HCT116 (cell line): ENCODE measurements around the gene CNTN4. TPM values are rescaled to one million over a fixed set of nuclear protein-coding genes. Genes with fewer than 3 reads are reported as not detected.

Source experiments
- ATAC-seq: fragments of 200-7000 bp; cut with Tn5 transposase; 2 replicates; pipeline ENCODE4 v1.9.1; 2020; ENCODE audit warnings: mild to moderate bottlenecking, moderate library complexity
- BruUV-seq: library from RNA; stranded (reverse); fragments of 400-500 nt; replicated peaks from 2 replicates; lab custom pipeline; 2021; lab: Mats Ljungman, UMichigan
- CTCF ChIA-PET: fragments of 300-600 bp; sonication (Branson Sonifier 250); formaldehyde crosslinking; loops from one replicate; lab custom pipeline; 2021; ENCODE audit warnings: antibody characterized with exemption; lab: Charles Lee
- POLR2A ChIA-PET: fragments of 300-600, 350-600 bp; sonication (Branson Sonifier 250); formaldehyde crosslinking; loops from one replicate; lab custom pipeline; 2021; ENCODE audit warnings: antibody characterized with exemption; lab: Charles Lee
- RAD21 ChIA-PET, 2 experiments: fragments of 300-600 bp; sonication (Branson Sonifier 250); formaldehyde crosslinking; loops; one replicate each; lab custom pipeline; 2023; ENCODE audit warnings: low total read pairs in 2 of 2; ENCODE audit not compliant: uncharacterized antibody in 2 of 2, unreplicated experiment in 2 of 2, low non-redundant PET in 1 of 2; lab: Charles Lee
- DNase-seq: peaks from one replicate; pipeline ENCODE4 v3.0.0-alpha.2; 2010; ENCODE audit warnings: low read depth, low spot score
- H2AFZ ChIP-seq: fragments of 200-600 bp; shearing (Covaris generic), sonication (generic); 2 replicates; pipeline ENCODE4 v1.6.1; 2017; ENCODE audit warnings: low read depth, mixed run types, mixed read lengths, antibody characterized with exemption, low read length; ENCODE audit not compliant: poor library complexity, severe bottlenecking
- H3K27ac ChIP-seq: 2 replicates; pipeline ENCODE4 v1.5.1; 2012; ENCODE audit warnings: low read depth, low read length
- H3K27me3 ChIP-seq: fragments of 200-600 bp; sonication (generic); 2 replicates; pipeline ENCODE4 v1.6.1; 2016; ENCODE audit warnings: mixed run types, low read length, mixed read lengths; ENCODE audit not compliant: insufficient read depth
- H3K36me3 ChIP-seq, 2 experiments: fragments of 200-500 bp in 1 of 2; fragments of 200-600 bp in 1 of 2; sonication (Bioruptor generic) in 1 of 2; sonication (generic) in 1 of 2; 2 replicates each; pipeline versions ENCODE4 v1.5.1 to v1.6.1; 2014 to 2016; ENCODE audit warnings: low read length in 2 of 2, inconsistent platforms in 1 of 2, mixed read lengths in 1 of 2, mixed run types in 1 of 2; ENCODE audit not compliant: insufficient read depth in 2 of 2, control insufficient read depth in 1 of 2
- H3K4me1 ChIP-seq, 2 experiments: fragments of 200-600 bp in 1 of 2; sonication (generic) in 1 of 2; 2 replicates each; pipeline versions ENCODE4 v1.5.1 to v1.6.1; 2012 to 2017; ENCODE audit warnings: low read length in 2 of 2, inconsistent platforms in 1 of 2, mild to moderate bottlenecking in 1 of 2, mixed read lengths in 1 of 2, mixed run types in 1 of 2, moderate library complexity in 1 of 2; ENCODE audit not compliant: insufficient read depth in 2 of 2, control insufficient read depth in 1 of 2
- H3K4me2 ChIP-seq: fragments of 200-600 bp; sonication (generic); 2 replicates; pipeline ENCODE4 v1.6.1; 2017; ENCODE audit warnings: mixed run types, low read length, mixed read lengths
- H3K4me3 ChIP-seq, 2 experiments: fragments of 200-600 bp in 1 of 2; sonication (generic) in 1 of 2; replicated peaks in 1 of 2; 2 replicates each; pipeline ENCODE4 v1.5.1; 2011 to 2016; ENCODE audit warnings: low read length in 2 of 2, control low read depth in 1 of 2, low read depth in 1 of 2, mild to moderate bottlenecking in 1 of 2, mixed read lengths in 1 of 2, mixed run types in 1 of 2
- H3K79me2 ChIP-seq: fragments of 200-600 bp; sonication (generic); 2 replicates; pipeline ENCODE4 v1.6.1; 2017; ENCODE audit warnings: mild to moderate bottlenecking, mixed run types, low read length, moderate library complexity, mixed read lengths; ENCODE audit not compliant: insufficient read depth
- H3K9ac ChIP-seq: fragments of 200-600 bp; sonication (generic); 2 replicates; pipeline ENCODE4 v1.6.1; 2016; ENCODE audit warnings: low read length, mixed read lengths
- H3K9me2 ChIP-seq: fragments of 200-600 bp; sonication (generic), shearing (Covaris generic); 2 replicates; pipeline ENCODE4 v1.6.1; 2017; ENCODE audit warnings: mixed run types, mild to moderate bottlenecking, moderate library complexity; ENCODE audit not compliant: insufficient read depth
- H3K9me3 ChIP-seq, 2 experiments: fragments of 200-500 bp in 1 of 2; fragments of 200-600 bp in 1 of 2; sonication (Bioruptor generic) in 1 of 2; sonication (generic) in 1 of 2; 2 replicates each; pipeline ENCODE4 v1.6.1; 2014 to 2017; ENCODE audit warnings: low read length in 2 of 2, mixed read lengths in 2 of 2, inconsistent platforms in 1 of 2, low read depth in 1 of 2, mild to moderate bottlenecking in 1 of 2, mixed run types in 1 of 2, moderate library complexity in 1 of 2; ENCODE audit not compliant: control insufficient read depth in 1 of 2, insufficient read depth in 1 of 2
- H4K20me1 ChIP-seq: fragments of 200-600 bp; sonication (generic), shearing (Covaris generic); 2 replicates; pipeline ENCODE4 v1.6.1; 2017; ENCODE audit warnings: mixed run types, mild to moderate bottlenecking, moderate library complexity; ENCODE audit not compliant: insufficient read depth
- ATF3 ChIP-seq: IDR thresholded peaks from 2 replicates; pipeline ENCODE4 v1.6.1; 2012
- CEBPB ChIP-seq: IDR thresholded peaks from 2 replicates; pipeline ENCODE4 v1.6.1; 2012; ENCODE audit warnings: low read depth
- CTCF ChIP-seq, 3 experiments: fragments of 200-600 bp in 1 of 3; sonication (generic) in 1 of 3; IDR thresholded peaks in 2 of 3; conservative IDR thresholded peaks in 1 of 3; 2 replicates each; pipeline ENCODE4 v1.5.1; 2012 to 2017; ENCODE audit warnings: low read depth in 2 of 3, low read length in 2 of 3, antibody characterized with exemption in 1 of 3, borderline replicate concordance in 1 of 3, control low read depth in 1 of 3, mild to moderate bottlenecking in 1 of 3, mixed read lengths in 1 of 3, mixed run types in 1 of 3, moderate library complexity in 1 of 3; ENCODE audit not compliant: insufficient read depth in 1 of 3
- ELF1 ChIP-seq: IDR thresholded peaks from 2 replicates; pipeline ENCODE4 v1.6.1; 2012; ENCODE audit warnings: low read depth, borderline replicate concordance
- EZH2 ChIP-seq: fragments of 200-600 bp; sonication (generic); IDR thresholded peaks from 2 replicates; pipeline ENCODE4 v1.6.1; 2017; ENCODE audit warnings: antibody characterized with exemption, mixed run types
- FOSL1 ChIP-seq: IDR thresholded peaks from 2 replicates; pipeline ENCODE4 v1.6.1; 2012; ENCODE audit warnings: low read depth
- JUND ChIP-seq: IDR thresholded peaks from 2 replicates; pipeline ENCODE4 v1.6.1; 2012
- POLR2AphosphoS5 ChIP-seq: IDR thresholded peaks from 2 replicates; pipeline ENCODE4 v1.6.1; 2011; ENCODE audit warnings: mild to moderate bottlenecking, low read depth, low read length, moderate library complexity
- RAD21 ChIP-seq: IDR thresholded peaks from 2 replicates; pipeline ENCODE4 v1.6.1; 2012; ENCODE audit warnings: low read depth, mild to moderate bottlenecking
- SIN3A ChIP-seq: IDR thresholded peaks from 2 replicates; pipeline ENCODE4 v1.6.1; 2012; ENCODE audit warnings: low read depth
- SRF ChIP-seq: IDR thresholded peaks from 2 replicates; pipeline ENCODE4 v1.6.1; 2012; ENCODE audit warnings: low read depth
- TCF7L2 ChIP-seq: IDR thresholded peaks from 2 replicates; pipeline ENCODE4 v1.7.0; 2011; ENCODE audit warnings: borderline replicate concordance, inconsistent platforms; ENCODE audit not compliant: insufficient read depth, insufficient read length; ENCODE audit errors: extremely low read depth
- ZFX ChIP-seq: fragments of 450-650 bp; IDR thresholded peaks from 2 replicates; pipeline ENCODE4 v1.6.1; 2017
- ZNF274 ChIP-seq: fragments of 200-500 bp; sonication (Bioruptor generic); IDR thresholded peaks from 2 replicates; pipeline ENCODE4 v1.6.1; 2014; ENCODE audit warnings: mild to moderate bottlenecking, low read depth, low read length, inconsistent platforms
- intact Hi-C: fragments of 100-400 bp; cut with micrococcal nuclease; formaldehyde crosslinking; loops from 2 replicates; pipeline ENCODE4 v1.10.0; 2022
- total RNA-seq: library from RNA; stranded (reverse); gene quantifications from one replicate; pipeline ENCODE4 v1.2.1, GENCODE V29; 2021; ENCODE audit not compliant: unreplicated experiment
- TF ChIP-seq, protein P1 (sequence below): IDR thresholded peaks from 2 replicates; pipeline ENCODE4 v1.6.1; 2012

The CNTN4 gene
- total RNA-seq, 1 experiment from 2014 or later = not detected

DNA sequence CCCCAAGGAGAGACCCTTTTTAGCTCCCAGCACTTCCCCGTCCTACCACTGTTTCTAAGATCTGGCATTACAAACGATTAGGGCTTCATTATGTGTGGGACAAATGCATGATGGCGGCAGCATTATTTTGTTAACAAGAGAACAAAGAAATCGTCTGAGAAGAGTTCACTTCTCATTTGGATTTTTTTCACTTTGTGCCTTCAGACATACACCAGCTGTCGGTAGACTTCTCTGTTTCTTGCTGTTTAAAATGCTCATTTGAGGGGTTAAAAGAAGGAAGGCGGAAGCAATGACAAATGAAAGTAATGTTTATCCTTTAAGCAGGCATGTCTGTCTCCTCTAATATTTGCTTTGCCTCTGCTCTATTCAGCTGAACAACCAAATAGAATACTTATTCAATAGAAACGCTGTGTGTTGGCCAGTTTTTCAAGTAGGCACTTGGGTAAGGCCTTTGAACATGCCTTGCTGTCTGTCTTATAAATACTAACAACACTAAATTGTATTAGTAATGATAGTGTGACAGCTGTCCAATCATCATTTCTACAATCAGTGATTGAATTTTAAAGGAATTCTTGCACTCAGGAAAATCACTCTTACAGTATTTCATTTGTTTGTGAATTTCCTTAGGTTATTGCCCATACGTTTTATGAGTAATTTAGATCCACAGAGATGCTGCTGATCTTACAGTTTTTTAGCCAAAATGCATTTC is 629.1 kb downstream of the CNTN4 start:
- intact Hi-C loops = no loop called here
- no peaks in the 10 kb centered on the region for H3K79me2 ChIP-seq
- DNase-seq (no peak), ATAC-seq (no peak)
- RAD21 ChIA-PET = no interaction called here
- CTCF ChIA-PET = no interaction called here
- H3K9me2 ChIP-seq = no peaks in the 10 kb centered on the region
- H3K4me3 ChIP-seq = no peak overlapping the region
- H3K4me2 ChIP-seq = no peak overlapping the region
- H3K27ac ChIP-seq = no peak overlapping the region
- POLR2A ChIA-PET = no interaction called here
- no peak overlapping the region for H2AFZ ChIP-seq
- no peaks in the 10 kb centered on the region for H4K20me1 ChIP-seq
- peaks cover 0 to 18% of the 10 kb centered on the region in 2 experiments; a peak in 2 of 4 replicates for H3K9me3 ChIP-seq
- no peaks in the 10 kb centered on the region for H3K4me1 ChIP-seq
- no peaks in the 10 kb centered on the region for H3K27me3 ChIP-seq
- TF ChIP-seq ATF3 (no peak), JUND (no peak), ZFX (no peak), EZH2 (no peak), ZNF274 (no peak), POLR2AphosphoS5 (no peak), FOSL1 (no peak), CEBPB (no peak), SRF (no peak), ELF1 (no peak), TCF7L2 (no peak), CTCF (IDR thresholded peaks at IDR 0.05 in 2 of 3, conservative IDR thresholded peaks at IDR 0.05 in 1 of 3; ENCODE audit: borderline replicate concordance in 1 of 3, insufficient read depth in 1 of 3, low read depth in 2 of 3, low read length in 2 of 3) (no peak), RAD21 (no peak), SIN3A (no peak)
- TF ChIP-seq, protein P1, sequence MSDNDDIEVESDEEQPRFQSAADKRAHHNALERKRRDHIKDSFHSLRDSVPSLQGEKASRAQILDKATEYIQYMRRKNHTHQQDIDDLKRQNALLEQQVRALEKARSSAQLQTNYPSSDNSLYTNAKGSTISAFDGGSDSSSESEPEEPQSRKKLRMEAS = no peak
- BruUV-seq = no TSS peak
- no peaks in the 10 kb centered on the region for H3K36me3 ChIP-seq
- no peak overlapping the region for H3K9ac ChIP-seq
